Right lung (tissue), 10 donors: ENCODE results near the gene GRAMD1C. TPM values are rescaled to one million over a fixed set of nuclear protein-coding genes. Genes with fewer than 3 reads are reported as not detected.
A peak's percentile ranks its signal among the peaks of the same experiment; 100 is the strongest.
"Not testable (repeated sequence)": the region's sequence is repeated elsewhere in the genome, so short reads cannot be mapped to it uniquely, and the experiment has no call there.

Source experiments
- DNase-seq, 2 donors: peaks; one replicate each; pipeline ENCODE4 v3.0.0-alpha.2; 2013
- long read RNA-seq, 8 donors: transcript quantifications; one replicate each; lab custom pipeline, GENCODE V29; 2026
- polyA plus RNA-seq, 5 donors: library from polyadenylated mRNA; unstranded; fragments of 120-200 nt; gene quantifications; one replicate each; pipeline versions ENCODE4 v1.2.1 to v1.2.3, GENCODE V29; 2013; ENCODE audit warnings: inconsistent platforms in 1 of 5, low replicate concordance in 1 of 5; ENCODE audit not compliant: insufficient read length in 5 of 5, insufficient read depth in 1 of 5

Gene GRAMD1C
- polyA plus RNA-seq: 1 to 10 TPM; 3.1 to 6.2 (median 5.5) TPM
- long read RNA-seq, donor 1: 0 reads
- long read RNA-seq, donor 2: 0 reads
- long read RNA-seq, donor 3: 0 reads
- long read RNA-seq, donor 4: 0 reads
- long read RNA-seq, donor 5, partial matches to known transcripts: 0 of 2 reads
- long read RNA-seq, donor 5, other reads (novel, unspliced or antisense): 0 of 2 reads
- long read RNA-seq, donor 6, partial matches to known transcripts: 0 of 1 reads
- long read RNA-seq, donor 6, other reads (novel, unspliced or antisense): 0 of 1 reads
- long read RNA-seq, donor 7: 0 reads
- long read RNA-seq, donor 8: 0 reads

DNA sequence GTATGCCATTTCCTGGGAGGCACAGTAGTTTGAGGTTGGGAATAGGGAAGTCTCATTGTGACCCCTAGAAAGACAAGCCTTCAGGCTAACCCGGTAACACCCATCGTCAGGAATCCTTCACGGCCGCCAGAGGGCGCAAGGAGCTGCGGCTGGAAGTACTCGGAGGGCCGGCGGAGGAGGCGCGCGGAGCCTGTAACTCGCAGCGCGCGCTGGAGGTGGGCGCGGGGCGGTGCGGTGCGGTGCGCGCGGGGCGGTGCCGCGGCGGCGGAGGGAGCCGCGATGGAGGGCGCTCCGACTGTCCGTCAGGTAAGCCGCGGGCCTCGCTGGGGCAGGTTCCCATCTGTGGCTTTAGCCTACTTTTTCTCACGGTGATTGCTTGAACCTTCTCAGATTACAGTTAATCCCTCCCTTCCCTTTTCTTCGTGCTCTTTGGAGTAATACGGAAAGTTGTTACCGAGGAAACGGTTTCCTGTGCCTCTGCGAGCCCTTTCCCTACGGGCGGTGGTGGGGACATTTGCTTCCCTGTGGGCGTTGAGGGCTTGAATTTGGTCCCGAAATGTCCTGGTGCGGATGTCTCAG, at the start of gene GRAMD1C:
GRAMD1C (plus strand) TSS at position 158 of the 579 bp plus-strand sequence; CDS start at position 280, 122 bp downstream.
- DNase-seq: peak; percentile 80 to 86

DNA sequence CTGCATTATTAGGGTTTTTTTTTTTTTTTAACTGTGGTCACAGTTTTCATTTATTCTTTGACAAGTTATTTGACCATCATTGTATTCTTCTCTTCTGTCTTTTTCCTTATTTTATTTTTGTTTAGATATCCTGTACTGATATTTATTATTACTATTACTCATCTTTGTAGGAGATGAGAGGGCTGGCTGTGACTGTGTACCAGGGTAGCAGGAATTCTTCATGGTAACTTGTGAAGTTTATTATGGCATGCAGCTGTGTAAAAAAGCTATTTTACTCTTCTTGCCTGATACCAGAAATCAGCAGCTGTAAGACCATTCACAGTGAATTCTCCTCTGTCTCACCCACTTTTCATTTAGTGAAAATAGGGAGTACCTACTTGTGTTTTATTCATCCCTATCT, 47.2 kb upstream of the GRAMD1C start:
- DNase-seq: no peak

DNA sequence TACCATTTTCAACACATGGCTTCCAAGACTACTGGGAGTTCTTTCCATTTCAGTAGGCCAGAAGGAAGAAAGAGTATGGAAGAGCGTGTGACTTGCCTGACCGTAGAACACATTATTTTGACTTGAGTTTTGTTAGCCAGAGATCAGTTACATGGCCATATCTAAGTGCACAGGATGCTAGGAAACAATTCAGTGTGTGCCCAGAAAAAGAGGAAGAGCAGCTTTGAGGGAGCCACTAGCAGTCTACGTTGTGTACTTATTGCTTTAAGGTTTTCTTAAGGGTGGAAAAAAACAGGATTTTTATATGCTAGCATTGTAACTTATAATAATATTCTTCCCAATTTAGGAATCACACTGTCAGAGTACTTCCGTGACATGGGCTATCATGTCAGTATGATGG, 44.1 kb upstream of the GRAMD1C start:
- no peak for DNase-seq

DNA sequence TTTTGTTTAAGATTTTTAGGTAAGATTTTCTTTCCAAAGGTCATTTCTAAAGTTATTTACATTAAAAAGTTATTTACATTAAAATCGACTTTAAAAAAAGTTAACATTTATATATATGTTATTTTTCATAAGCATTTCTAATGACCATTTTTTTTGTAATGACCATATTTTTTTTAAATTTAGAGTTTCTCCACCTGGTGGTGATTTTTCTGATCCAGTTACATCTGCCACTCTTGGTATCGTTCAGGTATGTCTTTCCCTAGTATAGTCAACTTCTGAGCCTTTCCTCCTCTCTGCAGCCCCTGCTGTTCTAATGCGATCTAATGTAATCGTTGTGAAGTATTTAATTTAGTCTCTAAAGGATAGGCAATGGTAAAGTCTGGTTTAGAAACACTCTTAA, 42.9 kb upstream of the GRAMD1C start:
- no peak for DNase-seq

DNA sequence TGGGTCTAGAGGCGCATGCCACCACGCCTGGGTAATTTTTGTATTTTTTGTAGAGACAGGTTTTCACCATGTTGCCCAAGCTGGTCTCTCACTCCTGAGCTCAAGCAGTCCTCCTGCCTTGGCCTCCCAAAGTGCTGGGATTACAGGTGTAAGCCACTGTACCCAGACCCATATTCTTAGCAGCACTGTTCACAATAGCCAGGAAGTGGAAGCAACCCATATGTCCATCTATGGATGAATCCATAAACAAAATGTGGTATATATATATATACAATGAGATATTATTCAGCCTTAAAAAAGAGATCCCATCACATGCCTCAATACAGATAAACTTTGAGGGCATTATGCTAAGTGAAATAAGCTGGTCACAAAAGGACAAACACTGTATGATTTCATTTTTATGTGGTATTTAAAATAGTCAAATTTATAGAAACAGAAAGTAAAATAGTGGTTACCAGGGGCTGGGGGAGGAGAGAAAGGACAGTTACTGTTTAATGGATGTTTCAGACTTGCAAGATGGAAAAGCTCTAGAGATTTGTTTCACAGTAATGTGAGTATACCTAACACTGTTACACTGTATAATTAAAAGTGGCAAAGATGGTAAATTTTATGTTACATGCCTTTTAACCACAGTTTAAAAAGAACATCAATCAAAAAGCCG, 35.7 kb upstream of the GRAMD1C start:
- no peak for DNase-seq

DNA sequence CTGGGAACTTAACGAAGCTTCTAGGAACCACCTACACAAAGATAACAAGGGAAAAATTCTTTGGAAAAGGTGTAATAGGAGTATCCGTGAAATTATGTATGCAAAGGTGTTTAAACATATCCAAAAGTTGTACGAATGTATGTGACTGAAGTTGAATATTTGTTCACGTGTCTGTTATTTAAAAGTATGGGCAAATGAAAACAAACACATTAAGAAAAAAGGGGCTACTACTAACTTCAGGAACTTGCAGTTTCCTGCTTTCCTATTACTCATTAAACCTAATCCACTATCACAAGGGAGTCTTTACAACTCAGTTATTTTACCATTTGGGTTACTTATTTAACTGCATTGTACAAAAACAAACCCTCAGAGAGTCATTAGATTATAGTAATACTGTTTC, 33.9 kb upstream of the GRAMD1C start:
- DNase-seq: no peak

DNA sequence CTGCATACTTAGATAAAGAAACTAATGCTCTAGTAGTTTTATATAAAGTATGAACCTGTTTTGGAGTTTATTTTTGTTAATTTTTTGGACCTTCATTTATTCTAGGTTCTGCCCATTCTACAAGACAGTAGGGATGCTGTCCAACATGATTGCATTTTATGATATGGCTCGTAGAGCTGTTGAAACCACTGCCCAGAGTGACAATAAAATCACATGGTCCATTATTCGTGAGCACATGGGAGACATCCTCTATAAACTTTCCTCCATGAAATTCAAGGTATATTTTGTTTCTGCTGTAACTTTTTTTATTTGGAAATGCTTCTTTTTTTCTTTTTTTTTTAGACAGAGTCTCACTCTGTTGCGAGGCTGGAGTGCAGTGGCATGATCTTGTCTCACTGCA, 33.3 kb upstream of the GRAMD1C start:
- DNase-seq: no peak

DNA sequence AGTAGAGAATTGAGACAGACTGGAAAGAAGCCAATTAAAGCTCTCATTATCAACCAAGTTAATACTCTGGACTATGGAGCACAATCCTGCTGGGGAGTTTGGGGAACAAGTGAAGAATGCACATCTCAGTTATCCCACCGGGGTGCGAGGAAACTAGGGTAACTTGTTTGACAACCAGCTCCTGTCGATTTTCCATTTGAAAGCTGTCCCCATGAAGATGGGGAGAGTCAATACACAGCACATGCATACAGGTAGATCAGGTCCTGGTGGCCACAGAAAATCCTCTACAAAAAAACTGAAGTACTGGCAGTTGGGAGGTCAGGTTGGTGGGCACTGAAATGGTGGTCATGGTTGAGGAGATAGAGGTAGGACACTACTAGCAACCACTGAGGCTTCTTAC, 25.7 kb upstream of the GRAMD1C start:
- no peak for DNase-seq

DNA sequence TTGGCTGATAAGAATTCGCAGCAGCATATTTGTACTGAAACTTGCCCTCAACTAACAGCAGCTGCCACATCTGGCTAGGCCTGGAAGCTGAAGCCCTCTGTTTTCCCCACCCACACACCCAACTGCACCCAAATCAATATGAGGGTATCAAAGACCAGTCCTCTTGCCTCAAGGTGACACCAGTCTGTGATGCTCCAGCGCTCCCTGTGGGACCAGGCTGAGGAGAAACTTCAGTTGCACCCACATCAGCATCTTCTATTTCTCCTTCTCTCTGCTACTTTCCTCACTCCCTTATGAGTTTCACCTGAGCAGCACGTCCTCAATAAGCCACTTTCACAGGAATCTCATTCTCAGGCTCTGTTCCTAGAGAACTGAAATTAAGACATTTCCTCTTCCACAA, 18.7 kb upstream of the GRAMD1C start:
- no peak for DNase-seq

DNA sequence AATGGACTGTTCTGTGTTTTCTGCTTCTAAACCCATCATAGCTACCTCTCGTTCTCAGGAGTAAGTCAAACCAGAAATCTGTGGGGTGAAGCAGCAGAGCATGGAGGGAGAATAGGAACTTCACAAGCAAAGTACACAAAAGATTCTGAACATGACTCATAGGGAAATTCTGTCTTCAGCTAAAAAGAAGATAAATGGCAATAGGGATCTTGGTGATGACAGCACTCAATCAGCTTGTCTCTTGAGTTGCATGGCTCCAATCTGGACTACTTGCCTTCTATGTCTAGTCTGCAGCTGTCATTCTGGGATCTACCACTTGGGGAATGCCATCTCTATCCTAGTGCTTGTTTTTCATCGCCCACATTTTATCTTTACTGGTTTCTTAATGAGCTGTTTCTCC, 13.5 kb upstream of the GRAMD1C start:
- no peak for DNase-seq

DNA sequence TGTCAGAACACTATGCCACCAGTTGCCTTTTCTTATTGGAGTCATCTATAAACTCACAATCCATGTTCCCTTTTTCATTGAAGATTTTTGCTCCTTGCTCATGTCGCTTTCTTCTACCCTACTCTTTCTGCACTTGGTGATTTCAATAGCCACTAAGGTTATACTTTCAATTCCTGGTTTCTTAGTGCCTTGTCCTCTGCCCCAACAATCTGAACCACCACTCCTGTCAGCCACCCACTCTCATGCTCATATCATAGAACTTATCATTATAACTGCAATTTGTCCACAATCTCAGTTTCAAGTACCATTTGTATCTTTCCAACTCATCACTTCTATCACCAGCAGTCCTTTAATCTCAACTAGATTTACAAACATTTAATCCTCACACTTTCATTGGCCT, 10.0 kb upstream of the GRAMD1C start:
- no peak for DNase-seq

DNA sequence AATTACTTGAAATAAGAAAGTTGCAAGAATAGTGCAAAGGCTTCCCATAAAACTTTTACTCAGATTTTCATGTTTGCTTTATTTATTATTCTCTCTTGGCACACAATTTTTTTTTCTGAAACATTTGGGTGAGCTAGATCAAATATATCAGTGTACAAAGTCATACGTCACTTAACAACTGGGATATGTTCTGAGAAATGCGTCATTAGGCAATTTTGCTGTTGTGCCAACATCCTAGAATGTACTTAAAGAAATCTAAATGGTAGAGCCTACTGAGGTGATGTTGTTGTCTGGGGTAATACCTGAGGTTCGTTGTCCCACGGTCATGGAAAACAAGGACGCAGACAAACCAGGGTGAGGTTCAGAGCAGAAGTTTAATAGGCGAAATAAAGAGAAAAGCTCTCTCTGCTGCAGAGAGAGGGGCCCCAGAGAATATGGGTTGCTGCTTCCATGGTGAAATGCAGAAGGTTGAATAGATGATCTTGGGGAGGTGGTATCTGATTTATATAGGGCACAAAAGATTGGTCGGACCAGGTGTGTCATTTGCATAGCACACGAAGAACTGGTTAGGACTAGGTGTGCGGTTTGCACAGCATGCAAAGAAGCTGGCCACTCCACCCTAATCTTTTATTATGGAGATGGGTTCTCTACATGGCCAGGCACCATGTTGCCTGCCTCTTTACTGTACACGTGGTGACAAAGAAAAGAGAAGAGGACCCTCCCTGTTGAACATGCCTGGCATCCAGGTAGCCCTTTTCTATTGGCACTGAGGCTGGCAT, 8.8 kb upstream of the GRAMD1C start:
- DNase-seq: no peak

DNA sequence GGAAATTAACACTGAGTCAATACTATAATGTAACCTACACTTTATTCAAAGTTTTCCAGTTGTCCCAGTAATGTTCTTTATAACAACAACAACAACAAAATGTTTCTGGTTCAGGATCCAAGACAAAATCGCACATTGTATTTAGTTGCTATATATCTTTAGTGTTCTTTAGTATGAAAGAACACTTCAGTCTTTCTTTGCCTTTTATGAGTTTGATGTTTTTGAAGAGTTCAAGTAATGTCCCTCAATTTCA, 7.6 kb upstream of the GRAMD1C start:
- no peak for DNase-seq

DNA sequence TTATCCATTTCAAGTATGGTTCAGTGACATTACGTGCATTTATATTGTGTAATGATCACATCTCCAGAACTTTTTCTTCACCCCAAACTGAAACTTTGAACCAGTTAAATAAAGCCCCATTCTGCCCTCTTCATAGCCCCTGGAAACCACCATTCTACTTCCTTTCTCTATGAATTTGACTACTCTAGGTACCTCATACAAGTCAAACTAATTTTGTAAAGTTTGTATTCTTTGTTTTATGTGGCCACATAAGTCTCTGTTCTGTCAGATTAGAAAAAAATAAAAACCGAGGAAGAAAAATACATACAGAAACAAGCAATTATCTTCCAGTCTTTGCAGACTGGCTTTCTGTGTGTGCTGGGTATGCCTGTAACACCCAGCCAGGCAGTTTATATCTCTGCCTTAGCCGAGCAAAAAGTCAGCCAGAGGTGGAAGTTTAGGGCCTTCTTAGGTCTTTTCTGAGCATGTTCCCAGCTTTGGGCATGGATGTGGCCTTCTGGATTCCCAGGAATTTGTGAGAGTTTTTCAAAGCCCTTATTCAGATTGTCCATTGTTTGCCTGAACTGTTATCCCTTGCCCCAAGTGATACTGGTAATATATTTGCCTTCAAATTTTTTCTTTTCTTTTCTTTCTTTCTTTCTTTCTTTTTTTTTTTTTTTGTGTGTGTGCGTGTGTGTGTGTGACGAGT, 6.0 kb upstream of the GRAMD1C start:
- DNase-seq: no peak

DNA sequence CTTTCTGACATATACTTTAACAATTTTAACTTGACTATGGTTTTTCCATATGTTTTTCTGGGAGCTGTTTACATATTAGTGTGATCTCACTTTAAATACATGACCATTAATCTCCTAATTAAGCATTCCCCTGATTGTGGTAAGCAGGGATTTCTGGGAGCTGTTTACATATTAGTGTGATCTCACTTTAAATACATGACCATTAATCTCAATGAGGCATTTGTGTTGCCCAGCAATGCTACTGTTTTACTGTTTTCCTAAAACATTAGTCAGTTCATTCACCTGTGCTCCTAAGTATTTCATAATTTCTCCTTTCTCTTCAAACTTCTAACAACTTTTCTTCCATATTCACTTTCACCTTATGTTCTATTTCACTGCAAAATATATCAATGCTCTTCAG, 3.6 kb upstream of the GRAMD1C start:
- no peak for DNase-seq

DNA sequence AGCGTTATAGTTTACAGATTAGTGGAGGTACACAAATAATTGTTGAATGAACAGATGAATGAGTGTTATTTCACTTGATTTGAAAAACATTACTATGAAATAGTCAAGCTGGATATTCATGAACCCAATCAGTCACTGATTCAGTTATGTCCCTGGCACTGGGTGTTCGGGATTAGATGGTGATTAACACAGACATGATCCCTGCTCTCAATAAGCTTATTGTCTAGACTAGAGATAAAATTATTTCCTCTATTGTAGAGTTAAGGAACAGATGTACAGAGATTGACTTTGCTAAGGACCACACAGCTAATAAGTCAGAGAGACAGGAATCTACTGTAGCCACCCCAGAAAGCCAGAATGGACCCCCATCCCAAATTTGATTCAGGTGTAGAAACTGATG, 963 bp downstream of the GRAMD1C start:
- DNase-seq: no peak

DNA sequence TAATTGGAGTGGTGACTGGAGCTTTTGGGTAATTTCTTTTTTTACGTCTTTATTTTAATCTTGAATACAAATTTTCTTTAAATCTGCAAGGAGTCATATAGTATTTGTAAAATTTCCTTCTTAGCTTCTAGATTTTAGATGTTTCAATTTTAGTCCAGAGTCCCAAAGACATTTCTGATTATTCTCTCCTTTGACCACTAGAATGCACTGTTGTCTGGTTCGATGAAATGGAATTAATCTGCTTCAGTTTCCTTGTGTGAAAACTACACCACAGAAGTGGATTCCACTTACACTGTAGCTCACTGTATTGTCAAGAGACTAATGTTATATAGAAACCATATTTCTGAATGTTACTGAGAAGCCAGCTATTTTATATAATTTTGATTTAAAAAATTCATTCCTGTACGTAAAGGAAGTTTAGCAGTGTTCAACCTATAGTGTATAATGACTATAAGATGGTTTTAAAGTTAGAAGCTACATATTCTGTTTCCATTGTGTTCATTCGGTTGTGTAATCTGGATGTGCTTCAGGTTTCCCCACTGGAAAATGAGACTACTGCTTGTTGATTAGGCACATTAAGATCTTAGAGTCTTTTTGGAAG, 6.1 kb downstream of the GRAMD1C start:
- DNase-seq: peak; percentile 8 to 12

DNA sequence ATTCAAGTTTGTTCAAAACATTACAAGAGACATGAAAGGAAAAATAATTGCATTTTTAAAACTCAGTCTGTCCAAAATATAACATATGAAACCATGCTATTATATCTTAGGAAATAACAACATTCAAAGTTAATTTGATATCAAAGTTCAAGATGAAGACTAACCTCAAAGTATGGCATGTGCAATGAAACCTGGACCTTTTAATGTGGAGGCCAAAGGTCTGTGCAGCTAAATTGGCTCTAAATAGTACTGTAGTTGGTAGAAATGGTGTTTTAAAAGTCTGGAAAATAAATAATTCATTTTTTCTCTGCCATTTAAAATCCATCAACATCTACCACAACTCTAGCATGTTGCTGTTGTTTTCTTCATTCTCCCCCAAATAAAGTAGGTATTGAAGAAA, 8.7 kb downstream of the GRAMD1C start:
- no peak for DNase-seq

DNA sequence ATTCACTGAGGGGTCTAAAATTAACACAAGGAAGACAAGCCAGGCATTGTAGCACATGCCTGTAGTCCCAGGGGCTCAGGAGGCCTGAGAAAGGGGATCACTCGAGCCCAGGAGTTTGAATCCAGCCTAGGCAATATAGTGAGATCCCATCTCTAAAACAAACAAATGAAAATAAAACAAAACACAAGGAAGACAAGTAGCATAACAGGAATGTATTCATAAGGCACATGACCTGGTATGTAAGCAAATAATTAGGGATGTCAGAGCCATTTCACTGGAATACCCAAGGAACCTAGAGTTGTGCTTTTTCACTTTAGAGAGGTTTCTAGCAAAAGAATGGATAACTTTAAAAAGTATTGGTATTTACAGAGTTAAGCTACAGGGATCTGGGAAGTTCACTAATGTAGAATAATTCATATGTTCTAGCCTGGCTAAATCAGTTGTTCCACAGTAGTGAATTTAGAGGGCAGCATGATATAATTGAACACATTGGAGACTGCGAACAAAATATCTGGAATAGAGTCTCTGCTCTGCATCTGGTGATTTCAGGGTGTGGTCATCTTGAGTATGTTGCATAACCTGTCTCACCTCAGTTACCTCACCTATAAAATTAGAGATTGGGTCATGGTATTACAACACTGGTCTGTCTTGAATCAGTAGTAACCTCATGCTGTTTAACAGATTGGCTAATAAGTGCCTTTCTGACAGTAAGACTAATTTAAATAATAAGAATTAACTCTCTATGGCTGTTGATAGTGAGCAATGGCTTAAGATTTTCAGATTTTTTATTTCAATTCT, 9.3 kb downstream of the GRAMD1C start:
- DNase-seq: no peak

DNA sequence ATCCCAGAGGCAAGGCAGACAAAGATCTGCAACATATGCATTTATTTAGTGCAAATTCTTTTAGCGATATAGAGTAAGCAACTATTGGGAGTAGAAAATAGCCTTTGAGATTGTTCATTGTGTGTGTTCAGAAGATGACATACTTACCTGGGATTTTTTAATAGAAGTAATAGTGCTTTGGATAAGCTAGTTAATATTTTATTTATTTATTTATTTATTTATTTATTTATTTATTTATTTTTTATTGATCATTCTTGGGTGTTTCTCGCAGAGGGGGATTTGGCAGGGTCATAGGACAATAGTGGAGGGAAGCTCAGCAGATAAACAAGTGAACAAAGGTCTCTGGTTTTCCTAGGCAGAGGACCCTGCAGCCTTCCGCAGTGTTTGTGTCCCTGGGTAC, 10.5 kb downstream of the GRAMD1C start:
- not testable (repeated sequence) for DNase-seq

DNA sequence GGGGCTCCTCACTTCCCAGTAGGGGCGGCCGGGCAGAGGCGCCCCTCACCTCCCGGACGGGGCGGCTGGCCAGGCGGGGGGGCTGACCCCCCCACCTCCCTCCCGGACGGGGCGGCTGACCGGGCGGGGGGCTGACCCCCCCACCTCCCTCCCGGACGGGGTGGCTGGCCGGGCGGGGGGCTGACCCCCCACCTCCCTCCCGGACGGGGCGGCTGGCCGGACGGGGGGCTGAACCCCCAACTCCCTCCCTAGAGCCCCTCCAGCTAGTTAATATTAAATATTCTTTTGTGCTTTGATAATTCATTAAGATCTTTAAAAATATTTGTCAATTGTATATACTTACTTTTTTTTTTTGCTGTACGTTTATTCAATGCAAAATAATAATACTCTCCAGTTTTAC, 11.3 kb downstream of the GRAMD1C start:
- DNase-seq: not testable (repeated sequence)
